ENCODE measurements around the gene YAP1. TPM values are rescaled to one million over a fixed set of nuclear protein-coding genes. Genes with fewer than 3 reads are reported as not detected.

Gene YAP1
- total RNA-seq, 2 experiments from 2014 or later = not detected

DNA sequence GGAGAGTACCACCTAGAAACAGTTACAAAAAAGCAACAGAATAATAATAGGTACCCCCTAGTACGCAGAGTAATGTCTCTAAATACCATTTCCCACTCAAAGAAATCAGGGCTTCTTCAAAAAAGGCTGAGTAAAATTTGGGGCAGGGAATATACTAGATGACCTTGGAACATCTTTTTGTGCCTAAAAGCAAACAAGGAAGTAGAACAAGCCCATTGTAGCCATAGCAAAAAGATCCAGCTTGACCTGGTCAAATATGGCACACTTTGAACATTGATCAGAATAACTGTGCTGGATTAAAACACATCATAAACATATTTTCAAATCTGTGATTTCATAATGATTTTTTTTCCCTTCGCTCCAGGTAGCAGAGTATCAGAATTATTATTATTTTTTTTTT is 91.5 kb downstream of the YAP1 start:
- Histone ChIP-seq H3K27ac (ENCODE audit: low read depth, low read length, poor library complexity, severe bottlenecking) (no peak overlapping the region), H2AFZ (ENCODE audit: low read length) (no peak overlapping the region), H3K79me2 (ENCODE audit: insufficient read depth, low read depth, low read length) (no peaks in the 10 kb centered on the region), H3K9me2 (ENCODE audit: insufficient read depth, low read length) (no peaks in the 10 kb centered on the region), H3K4me1 (ENCODE audit: insufficient read depth, low read length, poor library complexity, severe bottlenecking) (no peaks in the 10 kb centered on the region), H3K36me3 (ENCODE audit: insufficient read depth, low read length) (no peaks in the 10 kb centered on the region), H3K9me3 (ENCODE audit: low read length) (no peaks in the 10 kb centered on the region), H3K4me2 (ENCODE audit: low read length) (no peak overlapping the region), H4K20me1 (ENCODE audit: insufficient read depth, low read length) (no peaks in the 10 kb centered on the region), H3K4me3 (ENCODE audit: low read depth, low read length, poor library complexity, severe bottlenecking) (no peak overlapping the region)
- POLR2A ChIA-PET = interaction anchor here (0.7 kb wide), 1 partner anchor 394 kb away, joined by 4 read pairs; no protein-coding TSS in a partner anchor
- intact Hi-C loops (cut with micrococcal nuclease; ENCODE audit: unreplicated experiment) = no loop called here
- TF ChIP-seq EZH2phosphoT487 (IDR thresholded peaks at IDR 0.05; ENCODE audit: borderline replicate concordance, low read depth, low read length) (no peak), CTCF (conservative IDR thresholded peaks at IDR 0.05; ENCODE audit: low read length) (no peak)
- no peak for DNase-seq (ENCODE audit: low spot score)
- no TSS peak for BruUV-seq (replicated peaks)
- CTCF ChIA-PET (ENCODE audit: unreplicated experiment) = no interaction called here

DNA sequence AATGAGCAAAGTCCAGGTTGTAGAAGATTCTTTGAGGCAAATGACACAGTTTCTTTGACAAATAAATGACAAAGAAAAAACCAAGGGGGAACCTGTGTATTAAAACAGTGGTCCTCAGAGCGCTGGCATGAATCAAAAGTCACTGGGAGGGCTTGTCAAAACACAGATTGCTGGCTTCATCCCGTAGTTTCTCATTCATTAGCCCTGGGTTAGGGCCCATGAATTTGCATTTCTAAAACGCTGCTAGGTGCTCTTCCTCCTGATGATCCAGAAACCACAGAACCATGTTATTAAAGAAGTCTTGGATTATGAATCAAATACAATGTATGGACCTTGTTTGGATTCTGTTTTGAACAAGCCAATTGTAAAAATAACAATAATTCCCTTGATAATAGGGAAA is 92.7 kb downstream of the YAP1 start:
- intact Hi-C loops (cut with micrococcal nuclease; ENCODE audit: unreplicated experiment) = no loop called here
- Histone ChIP-seq H2AFZ (ENCODE audit: low read length) (no peak overlapping the region), H3K4me1 (ENCODE audit: insufficient read depth, low read length, poor library complexity, severe bottlenecking) (no peaks in the 10 kb centered on the region), H3K9me3 (ENCODE audit: low read length) (no peaks in the 10 kb centered on the region), H3K36me3 (ENCODE audit: insufficient read depth, low read length) (no peaks in the 10 kb centered on the region), H3K4me2 (ENCODE audit: low read length) (no peak overlapping the region), H4K20me1 (ENCODE audit: insufficient read depth, low read length) (no peaks in the 10 kb centered on the region), H3K9me2 (ENCODE audit: insufficient read depth, low read length) (no peaks in the 10 kb centered on the region), H3K27ac (ENCODE audit: low read depth, low read length, poor library complexity, severe bottlenecking) (no peak overlapping the region), H3K79me2 (ENCODE audit: insufficient read depth, low read depth, low read length) (no peaks in the 10 kb centered on the region), H3K4me3 (ENCODE audit: low read depth, low read length, poor library complexity, severe bottlenecking) (no peak overlapping the region)
- TF ChIP-seq EZH2phosphoT487 (IDR thresholded peaks at IDR 0.05; ENCODE audit: borderline replicate concordance, low read depth, low read length) = no peak
- no peak for TF ChIP-seq CTCF (conservative IDR thresholded peaks at IDR 0.05; ENCODE audit: low read length)
- CTCF ChIA-PET (ENCODE audit: unreplicated experiment) = no interaction called here
- POLR2A ChIA-PET = interaction anchor here (0.6 kb wide), 2 partner anchors 172 to 183 kb away, joined by 3 read pairs; no protein-coding TSS in a partner anchor
- BruUV-seq (replicated peaks) = no TSS peak
- no peak for DNase-seq (ENCODE audit: low spot score)

GRCh38 chr11:102204174-102204573 is 93.9 kb downstream of the YAP1 start:
- POLR2A ChIA-PET = no interaction called here
- H3K36me3 ChIP-seq (ENCODE audit: insufficient read depth, low read length) = no peaks in the 10 kb centered on the region
- CTCF ChIA-PET (ENCODE audit: unreplicated experiment) = no interaction called here
- H3K4me1 ChIP-seq (ENCODE audit: insufficient read depth, low read length, poor library complexity, severe bottlenecking) = no peaks in the 10 kb centered on the region
- H3K4me3 ChIP-seq (ENCODE audit: low read depth, low read length, poor library complexity, severe bottlenecking) = no peak overlapping the region
- no peak overlapping the region for H2AFZ ChIP-seq (ENCODE audit: low read length)
- BruUV-seq (replicated peaks) = no TSS peak
- H3K4me2 ChIP-seq (ENCODE audit: low read length) = no peak overlapping the region
- H3K27ac ChIP-seq (ENCODE audit: low read depth, low read length, poor library complexity, severe bottlenecking) = no peak overlapping the region
- intact Hi-C loops (cut with micrococcal nuclease; ENCODE audit: unreplicated experiment) = no loop called here
- H4K20me1 ChIP-seq (ENCODE audit: insufficient read depth, low read length) = no peaks in the 10 kb centered on the region
- DNase-seq (ENCODE audit: low spot score) = no peak
- no peak for TF ChIP-seq EZH2phosphoT487 (IDR thresholded peaks at IDR 0.05; ENCODE audit: borderline replicate concordance, low read depth, low read length)
- TF ChIP-seq CTCF (conservative IDR thresholded peaks at IDR 0.05; ENCODE audit: low read length) = no peak
- H3K79me2 ChIP-seq (ENCODE audit: insufficient read depth, low read depth, low read length) = no peaks in the 10 kb centered on the region
- no peaks in the 10 kb centered on the region for H3K9me3 ChIP-seq (ENCODE audit: low read length)
- no peaks in the 10 kb centered on the region for H3K9me2 ChIP-seq (ENCODE audit: insufficient read depth, low read length)

Data from OCI-LY7 (cell line).